ENCODE results near the gene PLEKHA5.

The PLEKHA5 gene

DNA sequence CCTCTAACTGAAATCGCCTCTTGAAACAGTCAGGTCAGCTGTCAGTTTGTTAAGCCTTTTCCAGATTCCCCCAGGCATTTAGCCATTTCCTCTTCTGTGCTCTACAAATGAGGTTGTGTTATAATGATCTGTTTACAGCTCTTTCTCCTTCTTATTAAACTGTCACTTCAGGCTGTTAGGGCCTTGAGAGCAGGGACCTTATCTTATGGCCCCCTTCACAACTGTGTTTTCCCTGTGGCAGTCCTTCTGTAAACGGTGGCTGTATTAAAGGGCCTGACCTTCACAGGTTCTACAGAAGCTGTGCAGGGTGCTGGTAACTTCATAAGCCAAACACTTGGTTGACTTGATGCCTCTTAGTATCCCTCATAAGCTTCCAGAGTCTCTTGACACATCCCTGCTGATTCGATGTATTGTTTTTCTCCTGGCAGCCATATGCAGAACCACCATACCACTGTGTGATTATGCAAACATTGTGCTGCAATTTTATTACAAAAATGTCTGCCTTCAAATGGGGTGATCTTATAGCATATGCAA, 104.7 kb downstream of the PLEKHA5 start:
- DNase-seq: no peak

DNA sequence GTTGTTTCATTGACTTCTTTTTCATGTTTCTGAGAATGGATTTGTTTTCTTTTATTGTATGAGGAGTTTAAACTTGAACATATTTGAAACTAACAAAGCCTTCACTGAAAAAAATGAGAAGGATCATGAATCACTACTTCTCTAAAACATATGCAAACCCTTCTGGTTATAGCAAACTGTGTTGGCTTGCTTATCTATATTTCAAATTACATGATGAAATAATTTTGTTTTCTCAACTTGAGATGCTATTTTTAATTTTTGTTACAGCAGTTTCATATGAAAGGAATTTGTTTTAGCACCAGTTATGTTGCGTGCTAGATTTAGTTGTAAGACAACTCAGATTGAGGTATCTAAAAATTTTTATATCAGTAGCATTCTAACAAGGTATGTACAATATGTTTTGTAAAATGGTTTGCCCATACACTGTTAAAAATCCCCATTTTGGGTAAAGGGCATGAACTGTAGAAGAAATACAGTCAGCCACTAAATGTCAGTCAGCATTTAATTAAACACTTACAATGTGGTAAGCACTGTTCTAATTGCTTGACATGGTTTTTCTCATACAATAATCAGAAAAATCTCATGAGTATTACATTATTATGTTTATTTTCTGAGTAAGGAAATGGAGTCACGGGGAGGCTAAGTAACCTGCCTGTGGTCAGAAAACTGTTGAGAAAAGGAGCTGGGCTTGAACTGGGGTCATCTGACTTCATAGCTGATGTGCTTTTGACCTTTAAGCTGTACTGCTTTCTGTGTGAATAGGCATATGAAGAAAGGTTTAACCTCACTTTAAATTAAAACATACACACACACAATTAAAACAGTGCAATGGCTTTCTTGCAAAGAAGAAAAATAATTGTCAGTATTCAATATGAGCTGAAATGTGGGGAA, 105.7 kb downstream of the PLEKHA5 start:
- peak; percentile 68 for DNase-seq

DNA sequence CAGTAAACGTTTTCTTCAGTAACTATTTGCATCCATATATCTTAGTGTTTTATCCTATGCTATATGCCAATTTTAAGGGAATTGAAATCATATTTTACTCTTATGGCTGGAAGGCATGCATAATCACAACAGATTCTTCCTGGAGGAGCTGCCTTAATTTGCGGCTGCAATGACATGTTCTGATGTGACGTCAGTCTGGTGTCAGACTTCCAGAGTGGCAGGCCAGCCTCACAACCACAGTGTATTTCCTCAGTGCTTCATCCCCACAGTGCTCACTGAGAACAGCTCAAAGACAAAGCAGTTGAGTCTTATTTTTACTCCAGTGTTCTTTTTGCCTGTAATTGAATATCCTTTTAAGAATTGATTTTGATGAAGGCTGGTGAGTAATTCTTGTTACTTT, 107.1 kb downstream of the PLEKHA5 start:
- DNase-seq: peak; percentile 78

DNA sequence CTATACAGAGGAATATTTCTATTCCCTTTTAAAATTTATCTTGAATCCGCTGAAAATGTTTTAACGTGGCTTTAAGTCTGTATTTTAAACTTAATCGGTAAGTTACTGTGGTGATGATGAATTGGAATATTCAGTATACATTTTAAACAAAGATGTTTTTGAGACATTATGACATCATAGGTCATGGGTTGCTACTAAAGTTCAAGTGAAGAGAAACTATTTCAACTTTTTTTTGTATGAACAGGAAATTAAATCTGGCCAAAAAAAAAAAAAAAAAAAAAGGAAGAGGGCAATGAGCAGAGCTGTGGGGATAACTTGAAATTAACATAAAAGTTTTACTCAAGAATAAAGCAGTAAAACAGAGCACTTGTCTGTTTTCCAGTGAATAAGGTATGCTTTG, 109.0 kb downstream of the PLEKHA5 start:
- DNase-seq: no peak

DNA sequence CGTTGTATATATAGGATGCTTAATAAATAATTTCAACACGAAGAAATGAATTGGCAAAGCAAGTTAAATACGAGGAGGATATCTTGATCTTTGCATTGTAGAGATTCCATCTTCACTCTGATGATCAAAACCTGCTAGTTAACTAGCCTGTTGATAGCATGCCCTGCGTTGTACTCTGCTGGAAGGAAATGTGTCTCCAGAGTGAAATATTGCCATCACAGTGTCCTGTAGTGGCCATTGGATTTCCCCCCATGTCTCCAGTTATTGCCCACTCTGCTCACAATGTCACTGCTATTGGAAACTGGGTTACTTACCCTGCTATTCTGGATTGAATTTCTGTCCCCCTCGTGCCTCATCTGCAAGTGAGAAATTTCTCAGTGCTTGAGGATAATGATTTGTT, 109.6 kb downstream of the PLEKHA5 start:
- DNase-seq: no peak

DNA sequence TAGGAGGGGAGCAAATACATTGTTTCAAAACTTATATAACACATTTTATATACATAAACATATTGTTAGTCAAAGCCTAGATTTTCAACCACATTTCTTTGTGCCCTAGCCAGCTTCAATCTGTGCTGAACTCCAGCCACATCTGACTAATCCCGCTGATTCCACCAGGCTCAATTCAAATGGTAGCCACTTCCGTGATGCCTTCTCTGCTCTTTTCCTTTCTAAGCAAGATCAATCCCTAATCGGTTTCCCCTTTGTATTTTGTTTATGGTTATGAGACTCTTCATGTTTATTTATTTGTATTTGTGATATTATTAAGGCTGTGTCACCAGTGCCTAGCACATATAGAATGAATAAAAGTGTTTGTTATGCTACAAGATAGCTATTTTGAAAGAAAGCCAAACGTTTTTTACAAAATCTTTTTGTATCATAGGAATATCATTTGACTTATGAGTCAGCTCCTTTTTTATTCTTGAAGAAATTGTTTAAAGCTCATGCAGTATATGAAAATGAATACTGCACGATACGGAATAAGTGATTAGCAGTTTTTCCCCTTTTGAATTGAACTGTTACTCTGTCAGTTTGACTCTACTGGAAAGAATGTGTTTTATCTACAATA, 110.2 kb downstream of the PLEKHA5 start:
- DNase-seq: peak; percentile 74

DNA sequence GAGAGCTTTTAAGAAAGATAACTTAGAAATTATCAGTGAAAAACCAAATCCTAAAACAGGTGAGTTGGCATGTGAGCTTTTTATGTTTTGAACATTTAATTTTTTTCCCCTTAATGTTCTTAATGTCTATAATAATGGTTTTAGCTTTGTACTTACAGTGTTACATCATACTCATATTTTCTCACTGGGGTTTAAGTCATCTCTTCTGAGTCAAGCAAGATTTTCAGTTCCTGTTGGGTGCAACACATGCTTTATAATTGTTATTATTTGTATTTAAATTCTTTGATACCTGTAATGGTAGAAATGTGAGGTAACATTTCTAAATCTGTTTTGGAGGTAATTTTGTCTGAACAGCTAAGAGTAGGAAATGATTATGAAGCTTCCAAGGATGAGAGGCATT, 113.0 kb downstream of the PLEKHA5 start:
- no peak for DNase-seq

DNA sequence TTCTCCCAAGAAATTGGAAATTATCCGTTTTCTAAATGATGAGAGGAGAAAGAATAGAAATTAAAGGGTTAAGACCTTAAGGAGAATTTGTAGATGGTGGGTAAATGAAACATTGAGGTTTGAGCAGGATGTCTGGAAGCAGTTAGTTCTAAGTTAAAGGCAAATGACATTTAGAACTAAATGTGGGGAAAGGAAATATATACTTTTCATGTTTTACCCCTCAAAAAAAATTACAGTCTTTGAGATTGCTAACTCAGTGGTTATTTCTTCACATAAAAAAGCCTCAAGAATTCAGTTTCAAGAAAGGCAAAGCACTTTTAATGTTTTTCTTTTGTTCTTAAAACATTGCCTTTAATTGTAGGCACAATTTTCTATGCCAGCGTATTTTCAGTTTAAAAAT, 114.0 kb downstream of the PLEKHA5 start:
- DNase-seq: no peak

DNA sequence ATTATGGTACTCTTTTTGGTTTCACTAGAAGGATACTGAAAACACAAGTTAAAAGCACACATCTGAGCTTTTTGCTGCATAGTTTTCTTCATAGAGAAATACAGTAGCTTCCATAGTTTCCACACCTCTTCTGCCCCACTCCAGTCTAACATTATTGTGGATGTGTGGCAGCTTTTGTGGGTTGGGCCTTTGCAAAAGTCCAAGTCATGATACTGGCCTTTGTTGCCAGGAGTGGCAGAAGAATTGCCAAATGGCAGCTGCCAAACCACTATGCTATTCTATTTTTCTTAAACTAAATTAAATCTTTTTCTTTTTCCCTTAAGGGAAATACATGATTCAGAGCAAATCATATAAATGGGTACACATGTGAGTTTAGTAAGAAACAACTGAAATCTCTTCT, 114.8 kb downstream of the PLEKHA5 start:
- DNase-seq: no peak

DNA sequence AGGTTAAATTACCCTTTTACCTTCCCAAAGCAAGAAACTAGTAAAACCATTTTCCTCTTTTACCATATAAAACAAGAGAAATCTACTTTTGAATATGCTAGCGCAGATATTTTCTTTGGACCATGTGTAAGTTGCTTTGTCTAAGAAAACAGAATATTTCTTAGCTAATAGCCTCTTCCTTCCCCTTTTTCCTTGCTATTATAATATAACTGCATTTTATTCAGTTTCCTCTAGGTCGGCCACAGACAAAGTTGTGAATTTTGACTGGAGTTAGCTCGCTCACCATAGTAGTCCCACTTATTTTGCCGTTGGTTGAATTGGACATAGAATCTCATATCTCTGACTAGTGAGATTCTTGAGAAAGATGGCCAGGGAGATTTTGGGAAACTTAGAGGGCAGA, 115.6 kb downstream of the PLEKHA5 start:
- DNase-seq: no peak

DNA sequence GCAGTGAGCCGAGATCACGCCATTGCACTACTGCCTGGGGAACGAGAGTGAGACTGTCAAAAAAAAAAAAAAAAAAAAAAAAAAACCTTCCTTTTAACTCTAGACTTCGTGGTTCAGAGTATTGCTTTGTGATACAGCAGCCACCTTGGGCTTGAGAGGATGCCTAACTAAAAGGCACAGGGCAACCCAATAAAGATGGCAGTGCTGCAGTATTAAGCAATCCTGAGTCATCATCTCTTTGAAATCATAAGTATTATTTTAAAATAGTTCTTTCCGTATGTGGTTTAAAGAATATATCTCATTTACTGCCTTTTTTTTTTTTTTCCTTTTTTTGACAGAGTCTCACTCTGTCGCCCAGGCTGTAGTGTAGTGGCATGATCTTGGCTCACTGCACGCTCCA, 116.1 kb downstream of the PLEKHA5 start:
- DNase-seq: no peak

DNA sequence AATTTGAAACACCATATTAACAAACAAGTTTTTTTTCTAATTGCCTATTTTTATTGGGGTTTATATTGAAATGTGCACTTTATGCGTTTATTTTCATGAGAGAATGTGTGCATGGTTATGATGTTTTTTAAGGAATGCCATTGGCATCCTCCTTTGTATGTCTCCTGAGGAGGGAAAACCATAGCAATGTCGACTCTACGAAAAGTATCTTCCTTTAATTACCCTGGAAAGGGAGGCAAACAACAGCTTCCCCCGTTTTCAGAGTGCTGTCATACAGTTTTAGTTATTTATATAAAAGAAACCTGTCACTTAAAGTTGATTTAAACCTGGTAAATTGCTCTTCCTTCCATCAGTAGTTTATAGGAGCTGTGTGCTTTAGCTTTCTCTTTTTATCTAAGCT, 117.4 kb downstream of the PLEKHA5 start:
- DNase-seq: no peak

DNA sequence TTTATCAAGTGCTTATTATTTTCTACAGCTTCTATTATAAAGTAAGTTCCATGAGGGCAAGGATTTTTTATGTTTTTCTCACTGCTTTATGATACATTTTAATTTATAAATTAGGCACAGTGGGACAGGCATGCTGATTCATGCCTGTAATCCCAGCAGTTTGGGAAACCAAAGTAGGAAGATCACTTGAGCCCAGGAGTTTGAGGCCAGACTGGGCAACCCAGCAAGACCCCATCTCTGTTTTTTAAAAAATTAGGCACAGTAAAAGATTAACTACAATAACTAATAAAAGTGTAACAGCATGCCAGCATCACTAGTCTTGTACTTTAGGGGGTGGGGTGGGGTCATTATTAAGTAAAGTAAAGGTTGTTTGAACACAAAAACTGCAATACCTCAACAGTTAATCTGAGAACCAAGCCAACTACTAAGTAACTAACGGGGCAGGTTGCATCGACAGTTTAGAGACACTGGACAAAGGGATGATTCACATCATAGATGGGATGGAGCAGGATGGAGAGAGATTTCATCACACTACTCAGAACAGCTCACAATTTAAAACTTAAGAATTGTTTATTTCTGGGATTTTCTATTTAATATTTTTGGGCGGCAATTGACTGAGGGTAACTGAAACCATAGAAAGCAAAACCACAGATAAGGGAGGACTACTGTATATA, 119.5 kb downstream of the PLEKHA5 start:
- peak; percentile 55 for DNase-seq

DNA sequence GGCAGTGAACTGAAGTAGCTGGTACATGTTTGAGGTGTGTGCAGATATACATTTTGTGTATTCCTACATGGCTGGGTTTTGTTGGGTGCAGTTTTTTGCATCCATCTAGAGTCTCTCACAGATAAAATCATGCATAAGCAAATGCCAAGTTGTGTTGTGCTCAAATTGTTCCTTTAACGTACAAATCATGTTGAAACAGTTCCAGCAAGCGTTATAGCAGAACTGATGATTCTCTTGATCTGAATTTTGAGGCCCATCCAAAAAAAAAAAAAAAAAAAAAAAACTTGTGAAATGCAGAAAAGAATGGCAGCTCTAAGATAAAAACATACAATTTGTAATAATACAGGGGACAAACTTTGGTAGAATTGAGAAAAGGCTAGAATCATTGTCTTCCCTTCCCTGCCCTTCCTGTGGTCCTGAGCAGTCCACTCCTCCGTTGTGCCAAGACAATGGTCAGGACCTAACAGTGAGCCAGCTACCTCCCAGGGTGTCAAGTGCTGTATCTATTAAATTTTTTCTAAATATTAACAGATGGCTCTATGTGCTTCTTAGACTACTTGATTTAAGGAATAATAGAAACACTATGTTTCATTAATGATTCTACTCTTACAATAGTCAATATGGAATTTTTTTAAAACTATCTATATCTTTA, 122.1 kb downstream of the PLEKHA5 start:
- DNase-seq: no peak

DNA sequence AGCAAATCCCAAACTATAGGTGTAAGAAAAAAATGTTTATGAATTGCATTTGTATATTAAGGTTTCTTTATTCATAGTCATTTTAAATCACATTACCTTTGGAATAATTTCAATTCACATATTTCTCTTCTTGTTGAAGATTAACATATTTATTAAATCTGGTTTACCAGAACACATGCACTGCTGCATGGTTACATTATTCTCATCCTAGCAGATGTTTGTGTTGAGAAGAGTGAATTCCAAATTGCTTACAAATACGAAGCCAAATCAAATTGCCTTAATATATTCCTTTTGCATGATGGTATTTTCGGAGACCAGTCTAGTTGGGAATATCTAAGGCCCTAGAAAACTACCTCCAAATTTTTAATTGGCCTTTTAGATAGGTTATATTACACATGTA, 130.6 kb downstream of the PLEKHA5 start:
- no peak for DNase-seq

DNA sequence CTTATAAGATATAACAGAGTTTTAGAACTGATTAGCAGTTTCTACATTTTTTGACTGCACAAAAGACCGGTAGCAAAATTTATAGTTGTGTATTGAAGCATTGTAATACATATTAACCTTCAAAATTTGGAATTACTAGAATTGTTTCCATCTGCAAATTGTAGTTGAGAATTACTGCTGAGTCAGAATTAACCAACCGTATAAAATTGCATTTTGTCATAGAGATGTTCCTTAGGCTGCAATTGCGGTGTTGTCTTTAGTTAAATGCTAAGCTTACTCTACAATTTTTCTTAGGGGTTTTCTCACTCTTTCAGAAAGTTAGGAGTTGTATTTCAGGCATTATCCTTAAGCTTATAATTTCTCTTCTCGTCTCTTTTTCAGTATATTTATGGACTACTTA, 132.2 kb downstream of the PLEKHA5 start:
- DNase-seq: no peak

DNA sequence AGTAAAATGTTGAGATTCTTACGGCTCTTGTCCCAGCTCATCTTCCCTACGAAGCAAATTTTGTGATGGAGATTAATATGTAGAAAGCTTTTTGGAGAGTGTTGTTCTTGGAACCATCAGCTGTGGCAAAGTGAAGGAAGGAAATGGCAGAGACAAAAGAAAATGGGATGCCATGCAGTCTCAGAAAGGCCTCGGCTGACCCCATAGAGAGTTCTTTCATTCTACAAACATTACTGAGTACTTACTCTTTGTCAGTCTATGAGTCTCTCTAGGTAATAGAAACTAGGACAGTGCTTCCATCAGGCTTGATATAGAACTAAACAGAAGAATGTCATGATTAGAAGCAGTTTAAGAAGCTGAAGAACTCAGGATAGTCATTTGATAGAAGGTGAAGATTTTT, 134.1 kb downstream of the PLEKHA5 start:
- DNase-seq: peak; percentile 13

DNA sequence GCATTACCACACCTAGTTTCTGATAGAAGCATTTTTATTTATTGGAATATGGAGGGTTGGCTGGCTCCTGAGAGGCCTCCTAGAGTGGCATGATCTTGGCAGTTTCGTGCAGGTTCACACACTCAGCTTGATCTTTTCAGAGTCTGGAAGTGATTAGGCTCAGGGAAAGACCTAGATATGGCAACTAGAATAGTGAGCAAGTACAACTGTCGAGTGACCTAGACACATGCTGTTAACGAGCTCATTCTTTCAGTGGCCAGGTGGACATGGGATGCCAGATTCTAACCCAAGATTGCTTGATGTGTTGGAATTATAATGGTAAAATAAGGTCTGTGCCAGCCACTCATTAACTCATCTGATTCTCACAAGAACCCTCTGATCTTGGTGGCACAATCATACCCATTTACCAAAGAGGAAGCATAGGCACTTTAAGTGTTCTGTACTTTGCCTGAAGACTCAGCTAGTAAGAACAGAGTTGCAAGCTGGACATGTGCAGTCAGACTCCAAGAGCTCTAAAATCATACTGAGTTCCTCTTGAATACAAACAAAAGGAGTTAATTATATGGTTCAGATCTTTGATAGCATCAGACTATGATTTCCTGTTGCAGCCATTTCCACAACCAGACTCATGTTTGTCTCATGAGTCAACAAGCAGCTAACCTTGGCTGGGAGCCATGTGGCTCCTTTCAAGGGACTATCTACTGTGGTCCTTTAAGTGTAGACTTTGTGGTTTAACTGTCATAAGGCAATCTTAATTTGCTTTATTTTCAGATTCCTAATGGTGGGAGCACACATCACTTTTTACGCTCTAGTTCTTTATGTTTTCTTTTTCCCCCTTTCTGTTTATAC, 144.2 kb downstream of the PLEKHA5 start:
- DNase-seq: peak; percentile 99

DNA sequence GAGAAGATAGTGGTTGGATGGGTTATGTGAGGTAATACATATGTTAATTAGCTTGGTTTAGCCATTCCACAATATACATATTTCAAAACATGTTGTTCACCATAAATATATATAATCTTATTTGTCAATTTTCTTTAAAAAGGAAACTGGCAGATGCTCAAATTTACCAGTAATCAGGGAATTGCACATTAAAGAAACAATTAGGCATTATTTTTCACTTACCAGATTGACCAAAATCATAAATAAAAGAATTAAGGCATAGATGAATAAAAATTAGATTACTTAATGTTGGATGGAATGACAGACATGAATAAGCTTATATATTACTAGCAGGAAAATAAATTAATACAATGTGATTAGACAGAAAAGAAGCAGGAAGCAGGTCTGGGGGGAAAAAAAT, 147.2 kb downstream of the PLEKHA5 start:
- DNase-seq: no peak

DNA sequence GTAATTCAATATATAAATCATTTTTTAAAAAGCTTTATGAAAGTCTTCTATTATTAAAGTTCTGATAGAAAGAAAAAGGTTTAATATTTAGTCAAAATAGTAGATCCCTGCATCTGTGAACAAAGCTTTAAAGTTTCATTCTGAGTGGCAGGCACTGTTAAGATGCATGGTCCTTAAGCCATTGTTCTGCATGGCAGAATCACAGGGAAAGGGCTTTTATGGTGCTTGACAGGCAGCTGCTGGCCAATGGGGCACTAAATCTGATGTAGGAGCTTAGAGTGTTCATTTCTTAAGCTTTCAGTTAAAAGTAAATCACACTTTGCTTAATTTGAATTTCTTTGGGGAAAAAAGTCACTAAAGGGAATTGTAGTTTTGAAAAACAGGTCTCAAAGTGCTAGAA, 148.2 kb downstream of the PLEKHA5 start:
- DNase-seq: no peak

DNA sequence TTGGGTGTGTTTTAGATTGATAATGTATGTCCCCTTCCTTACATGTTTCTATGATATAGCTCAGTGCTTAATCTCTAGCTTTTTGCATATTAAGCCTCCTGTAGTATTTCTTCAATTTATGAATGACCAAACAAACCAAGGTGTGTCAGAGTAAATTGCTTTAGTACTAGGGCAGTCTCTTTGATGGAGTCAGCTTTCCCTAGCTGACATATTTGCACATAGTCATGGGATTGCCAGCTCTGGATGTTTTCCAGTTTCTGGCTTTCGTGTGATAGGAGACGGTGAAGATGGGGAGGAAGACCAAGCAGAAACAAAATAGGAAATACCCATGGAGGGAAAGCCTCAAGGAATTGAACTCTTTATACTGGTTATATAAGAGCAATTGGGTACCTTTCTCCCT, 148.9 kb downstream of the PLEKHA5 start:
- DNase-seq: no peak

DNA sequence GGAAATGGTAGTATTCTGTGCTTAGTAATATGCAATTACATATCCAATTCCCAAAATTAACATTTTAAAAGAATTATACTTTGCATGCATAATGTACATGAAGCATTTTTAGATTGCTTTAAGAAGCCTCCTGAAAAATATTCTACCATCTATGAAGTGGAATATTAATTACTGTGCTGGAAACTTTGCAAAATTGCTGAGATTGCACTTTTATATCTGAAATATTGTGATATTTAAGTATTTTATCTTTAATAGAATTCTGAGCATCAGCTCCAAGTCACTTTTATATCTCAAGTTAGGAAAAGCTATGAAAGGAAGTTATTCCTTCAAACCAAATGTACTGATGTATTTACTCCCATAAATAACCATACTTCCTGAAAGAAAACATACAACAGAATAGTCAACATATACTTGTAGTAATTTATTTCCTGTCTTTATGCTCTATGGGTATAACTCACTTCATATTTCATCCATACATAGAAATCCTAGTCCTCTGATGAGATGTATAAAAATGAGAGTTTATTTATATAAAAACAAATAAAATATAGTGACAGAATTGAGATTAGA, 152.7 kb downstream of the PLEKHA5 start:
- DNase-seq: no peak
